Mammary epithelial cell (primary cell): ENCODE data around the gene TRMT1.

ENCODE experiments used
- CTCF ChIP-seq, 2 donors: IDR thresholded peaks in 1 of 2; conservative IDR thresholded peaks in 1 of 2; 2 replicates each; pipeline ENCODE4 v1.5.1; 2011 to 2012; ENCODE audit warnings: inconsistent platforms in 2 of 2, low read length in 2 of 2, mild to moderate bottlenecking in 2 of 2, control low read depth in 1 of 2, low read depth in 1 of 2; ENCODE audit not compliant: insufficient read depth in 1 of 2; ENCODE audit errors: extremely low read depth in 1 of 2
- EZH2 ChIP-seq: IDR thresholded peaks from 2 replicates; pipeline ENCODE4 v1.6.1; 2012; ENCODE audit warnings: low read length, inconsistent platforms, borderline replicate concordance

GRCh38 chr19:13122980-13123957, 6.7 kb upstream of the TRMT1 start:
- TF ChIP-seq EZH2 (no peak), CTCF (conservative IDR thresholded peaks at IDR 0.05 in 1 of 2, IDR thresholded peaks at IDR 0.05 in 1 of 2; ENCODE audit: extremely low read depth in 1 of 2, insufficient read depth in 1 of 2, low read depth in 1 of 2, low read length in 2 of 2) (no peak)
